Measurements from ENCODE around the gene DDX1. TPM values are rescaled to one million over a fixed set of nuclear protein-coding genes. Genes with fewer than 3 reads are reported as not detected.
"Not testable (repeated sequence)": the region's sequence is repeated elsewhere in the genome, so short reads cannot be mapped to it uniquely, and the experiment has no call there.

The DDX1 gene
- total RNA-seq, 2 donors from 2014 or later, result 41.1 to 95.2 TPM

GRCh38 chr2:15596350-15596749 is 4.7 kb downstream of the DDX1 start:
- H3K36me3 Mint-ChIP-seq (ENCODE audit: low read depth), result peaks cover 77% of the 10 kb centered on the region
- no peak overlapping the region for H3K27ac Mint-ChIP-seq
- no peaks in the 10 kb centered on the region for H3K9me3 Mint-ChIP-seq
- H3K4me3 Mint-ChIP-seq, result no peak overlapping the region
- ATAC-seq (replicated peaks), result no peak
- no peaks in the 10 kb centered on the region for H3K27me3 Mint-ChIP-seq
- H3K4me1 Mint-ChIP-seq, result peaks cover 20% of the 10 kb centered on the region

- peaks cover 18% of the 10 kb centered on the region for H3K4me1 Mint-ChIP-seq
- H3K9me3 Mint-ChIP-seq, result no peaks in the 10 kb centered on the region
- no peak overlapping the region for H3K4me3 Mint-ChIP-seq
- H3K36me3 Mint-ChIP-seq (ENCODE audit: low read depth), result peaks cover 84% of the 10 kb centered on the region
- no peak for ATAC-seq (replicated peaks)
- no peaks in the 10 kb centered on the region for H3K27me3 Mint-ChIP-seq
- no peak overlapping the region for H3K27ac Mint-ChIP-seq
Observed at GRCh38 chr2:15596968-15597367, 5.3 kb downstream of the DDX1 start.

- Mint-ChIP-seq H3K9me3 (no peaks in the 10 kb centered on the region), H3K36me3 (ENCODE audit: low read depth) (peaks cover 99% of the 10 kb centered on the region), H3K4me1 (peaks cover 10% of the 10 kb centered on the region), H3K27me3 (no peaks in the 10 kb centered on the region), H3K27ac (no peak overlapping the region), H3K4me3 (no peak overlapping the region)
- ATAC-seq (replicated peaks), result no peak
Observed at GRCh38 chr2:15599994-15600393, 8.3 kb downstream of the DDX1 start.

GRCh38 chr2:15601681-15602080 is 10.0 kb downstream of the DDX1 start:
- peaks cover 99% of the 10 kb centered on the region for H3K36me3 Mint-ChIP-seq (ENCODE audit: low read depth)
- no peaks in the 10 kb centered on the region for H3K9me3 Mint-ChIP-seq
- no peaks in the 10 kb centered on the region for H3K27me3 Mint-ChIP-seq
- ATAC-seq (replicated peaks), result no peak
- H3K4me3 Mint-ChIP-seq, result no peak overlapping the region
- H3K27ac Mint-ChIP-seq, result no peak overlapping the region
- H3K4me1 Mint-ChIP-seq, result peaks cover 10% of the 10 kb centered on the region

- Mint-ChIP-seq H3K9me3 (no peaks in the 10 kb centered on the region), H3K36me3 (ENCODE audit: low read depth) (peaks cover 99% of the 10 kb centered on the region), H3K4me3 (no peak overlapping the region), H3K27ac (no peak overlapping the region), H3K27me3 (no peaks in the 10 kb centered on the region), H3K4me1 (peaks cover 10% of the 10 kb centered on the region)
- ATAC-seq (replicated peaks), result no peak
Observed at GRCh38 chr2:15602393-15602792, 10.7 kb downstream of the DDX1 start.

GRCh38 chr2:15603044-15603765 is 11.5 kb downstream of the DDX1 start:
- ATAC-seq (replicated peaks), result no peak
- no peak overlapping the region for H3K4me3 Mint-ChIP-seq
- no peaks in the 10 kb centered on the region for H3K9me3 Mint-ChIP-seq
- no peak overlapping the region for H3K27ac Mint-ChIP-seq
- peaks cover 100% of the 10 kb centered on the region for H3K36me3 Mint-ChIP-seq (ENCODE audit: low read depth)
- H3K27me3 Mint-ChIP-seq, result no peaks in the 10 kb centered on the region
- peaks cover 8% of the 10 kb centered on the region for H3K4me1 Mint-ChIP-seq

GRCh38 chr2:15603948-15604347 is 12.3 kb downstream of the DDX1 start:
- ATAC-seq (replicated peaks), result no peak
- H3K27me3 Mint-ChIP-seq, result no peaks in the 10 kb centered on the region
- no peaks in the 10 kb centered on the region for H3K9me3 Mint-ChIP-seq
- H3K27ac Mint-ChIP-seq, result no peak overlapping the region
- no peak overlapping the region for H3K4me3 Mint-ChIP-seq
- peaks cover 99% of the 10 kb centered on the region for H3K36me3 Mint-ChIP-seq (ENCODE audit: low read depth)
- peaks cover 7% of the 10 kb centered on the region for H3K4me1 Mint-ChIP-seq

- Mint-ChIP-seq H3K4me1 (peaks cover 7% of the 10 kb centered on the region), H3K27ac (peak overlapping the region; percentile 59), H3K9me3 (no peaks in the 10 kb centered on the region), H3K27me3 (no peaks in the 10 kb centered on the region), H3K36me3 (ENCODE audit: low read depth) (peaks cover 99% of the 10 kb centered on the region), H3K4me3 (no peak overlapping the region)
- no peak for ATAC-seq (replicated peaks)
Observed at GRCh38 chr2:15605721-15606120, 14.1 kb downstream of the DDX1 start.

- H3K36me3 Mint-ChIP-seq (ENCODE audit: low read depth), result peaks cover 89% of the 10 kb centered on the region
- no peak for ATAC-seq (replicated peaks)
- H3K27ac Mint-ChIP-seq, result no peak overlapping the region
- no peak overlapping the region for H3K4me3 Mint-ChIP-seq
- peaks cover 7% of the 10 kb centered on the region for H3K4me1 Mint-ChIP-seq
- no peaks in the 10 kb centered on the region for H3K27me3 Mint-ChIP-seq
- H3K9me3 Mint-ChIP-seq, result no peaks in the 10 kb centered on the region
Observed at GRCh38 chr2:15606481-15607441, 15.1 kb downstream of the DDX1 start.

- H3K27me3 Mint-ChIP-seq, result no peaks in the 10 kb centered on the region
- H3K4me1 Mint-ChIP-seq, result peaks cover 7% of the 10 kb centered on the region
- no peak overlapping the region for H3K4me3 Mint-ChIP-seq
- peaks cover 78% of the 10 kb centered on the region for H3K36me3 Mint-ChIP-seq (ENCODE audit: low read depth)
- ATAC-seq (replicated peaks), result no peak
- no peaks in the 10 kb centered on the region for H3K9me3 Mint-ChIP-seq
- no peak overlapping the region for H3K27ac Mint-ChIP-seq
Observed at GRCh38 chr2:15607709-15608391, 16.2 kb downstream of the DDX1 start.

- ATAC-seq (replicated peaks), result no peak
- Mint-ChIP-seq H3K9me3 (no peaks in the 10 kb centered on the region), H3K27me3 (no peaks in the 10 kb centered on the region), H3K4me3 (no peak overlapping the region), H3K27ac (no peak overlapping the region), H3K4me1 (peaks cover 8% of the 10 kb centered on the region), H3K36me3 (ENCODE audit: low read depth) (peaks cover 76% of the 10 kb centered on the region)
Observed at GRCh38 chr2:15608392-15608761, 16.7 kb downstream of the DDX1 start.

- Mint-ChIP-seq H3K9me3 (no peaks in the 10 kb centered on the region), H3K27ac (no peak overlapping the region), H3K4me1 (peaks cover 12% of the 10 kb centered on the region), H3K4me3 (no peak overlapping the region), H3K27me3 (no peaks in the 10 kb centered on the region), H3K36me3 (ENCODE audit: low read depth) (peaks cover 76% of the 10 kb centered on the region)
- ATAC-seq (replicated peaks), result no peak
Observed at GRCh38 chr2:15609341-15610042, 17.8 kb downstream of the DDX1 start.

GRCh38 chr2:15610430-15610952 is 18.8 kb downstream of the DDX1 start:
- no peaks in the 10 kb centered on the region for H3K9me3 Mint-ChIP-seq
- no peaks in the 10 kb centered on the region for H3K27me3 Mint-ChIP-seq
- no peak overlapping the region for H3K27ac Mint-ChIP-seq
- peaks cover 76% of the 10 kb centered on the region for H3K36me3 Mint-ChIP-seq (ENCODE audit: low read depth)
- H3K4me3 Mint-ChIP-seq, result no peak overlapping the region
- no peak for ATAC-seq (replicated peaks)
- peaks cover 7% of the 10 kb centered on the region for H3K4me1 Mint-ChIP-seq

GRCh38 chr2:15612101-15612500 is 20.4 kb downstream of the DDX1 start:
- H3K27ac Mint-ChIP-seq; H3K9me3 Mint-ChIP-seq; ATAC-seq (replicated peaks); H3K27me3 Mint-ChIP-seq; H3K4me1 Mint-ChIP-seq; H3K4me3 Mint-ChIP-seq: not testable (repeated sequence)
- peaks cover 74% of the 10 kb centered on the region for H3K36me3 Mint-ChIP-seq (ENCODE audit: low read depth)

Measured in activated T-helper 17 cell treated with anti-CD3 and anti-CD28 coated beads, Interleukin-2, amount 50 U/mL, for 72 hours (primary cell).